ENCODE results near the gene EMC8. TPM values are rescaled to one million over a fixed set of nuclear protein-coding genes. Genes with fewer than 3 reads are reported as not detected.

Gene EMC8
- polyA plus RNA-seq, 1 experiment, result 30.5 TPM

GRCh38 chr16:85750827-85751697 lies 48.3 kb downstream of the EMC8 start, which contains the start of gene C16orf74:
Gene C16orf74 (minus strand): TSS chr16:85751096. CDS start chr16:85735217, 15,879 bp downstream.
- DNase-seq (ENCODE audit: low read depth, low spot score), result no peak

GRCh38 chr16:85750146-85750826 lies 49.1 kb downstream of the EMC8 start:
- POLR2A ChIA-PET, result no interaction called here
- H3K27me3 ChIP-seq (ENCODE audit: control insufficient read depth, insufficient read depth, low read length), result no peaks in the 10 kb centered on the region
- DNase-seq (ENCODE audit: low read depth, low spot score), result no peak
- H3K27ac ChIP-seq (ENCODE audit: low read depth, low read length), result no peak overlapping the region
- H3K9me3 ChIP-seq (ENCODE audit: control insufficient read depth, insufficient read depth, low read length), result no peaks in the 10 kb centered on the region
- H3K4me3 ChIP-seq (ENCODE audit: low read depth, low read length), result peak overlapping the region; percentile 63
- CTCF ChIA-PET, result interaction anchor here (2.3 kb wide), 1 partner anchor 33 kb away, joined by 6 read pairs; no protein-coding TSS in a partner anchor
- TF ChIP-seq CTCF (IDR thresholded peaks at IDR 0.05; ENCODE audit: low read depth, low read length), result peak; percentile 17; the same call in 1 of the 2 replicates

More at GRCh38 chr16:85750827-85751697, 48.3 kb downstream of the EMC8 start, which contains the start of gene C16orf74:
- TF ChIP-seq CTCF (IDR thresholded peaks at IDR 0.05; ENCODE audit: low read depth, low read length), result no peak
- H3K27ac ChIP-seq (ENCODE audit: low read depth, low read length), result no peak within 1 kb of the TSS
- no peaks in the 10 kb centered on the region for H3K27me3 ChIP-seq (ENCODE audit: control insufficient read depth, insufficient read depth, low read length)
- H3K9me3 ChIP-seq (ENCODE audit: control insufficient read depth, insufficient read depth, low read length), result no peaks in the 10 kb centered on the region
- peak within 1 kb of the TSS; percentile 63 for H3K4me3 ChIP-seq (ENCODE audit: low read depth, low read length)
- CTCF ChIA-PET, result interaction anchor here (2.3 kb wide), 1 partner anchor 33 kb away, joined by 6 read pairs; no protein-coding TSS in a partner anchor
- POLR2A ChIA-PET, result no interaction called here

- no peaks in the 10 kb centered on the region for H3K9me3 ChIP-seq (ENCODE audit: control insufficient read depth, insufficient read depth, low read length)
- ChIA-PET CTCF (interaction anchor here (1.2 to 2.3 kb wide), 2 partner anchors 11 to 32 kb away, joined by 3 to 6 read pairs; no protein-coding TSS in a partner anchor), POLR2A (no interaction called here)
- H3K27ac ChIP-seq (ENCODE audit: low read depth, low read length), result no peak overlapping the region
- DNase-seq (ENCODE audit: low read depth, low spot score), result no peak
- H3K27me3 ChIP-seq (ENCODE audit: control insufficient read depth, insufficient read depth, low read length), result no peaks in the 10 kb centered on the region
- no peak for TF ChIP-seq CTCF (IDR thresholded peaks at IDR 0.05; ENCODE audit: low read depth, low read length)
- peak overlapping the region; percentile 63 for H3K4me3 ChIP-seq (ENCODE audit: low read depth, low read length)
Observed at GRCh38 chr16:85749771-85750145, 49.6 kb downstream of the EMC8 start.

GRCh38 chr16:85746460-85747215 lies 52.7 kb downstream of the EMC8 start:
- POLR2A ChIA-PET, result interaction anchor here (0.6 kb wide), 1 partner anchor 23 kb away, joined by 3 read pairs; no protein-coding TSS in a partner anchor
- Histone ChIP-seq H3K27ac (ENCODE audit: low read depth, low read length) (no peak overlapping the region), H3K9me3 (ENCODE audit: control insufficient read depth, insufficient read depth, low read length) (no peaks in the 10 kb centered on the region), H3K27me3 (ENCODE audit: control insufficient read depth, insufficient read depth, low read length) (no peaks in the 10 kb centered on the region), H3K4me3 (ENCODE audit: low read depth, low read length) (no peak overlapping the region)
- no peak for DNase-seq (ENCODE audit: low read depth, low spot score)
- CTCF ChIA-PET, result no interaction called here
- TF ChIP-seq CTCF (IDR thresholded peaks at IDR 0.05; ENCODE audit: low read depth, low read length), result no peak
